ENCODE measurements around the gene SCAMP5. TPM values are rescaled to one million over a fixed set of nuclear protein-coding genes. Genes with fewer than 3 reads are reported as not detected.
A peak's percentile ranks its signal among the peaks of the same experiment; 100 is the strongest.

SCAMP5 gene, protein sequence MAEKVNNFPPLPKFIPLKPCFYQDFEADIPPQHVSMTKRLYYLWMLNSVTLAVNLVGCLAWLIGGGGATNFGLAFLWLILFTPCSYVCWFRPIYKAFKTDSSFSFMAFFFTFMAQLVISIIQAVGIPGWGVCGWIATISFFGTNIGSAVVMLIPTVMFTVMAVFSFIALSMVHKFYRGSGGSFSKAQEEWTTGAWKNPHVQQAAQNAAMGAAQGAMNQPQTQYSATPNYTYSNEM
- 16.4 and 24.9 TPM in 2 replicates for total RNA-seq (ENCODE audit: low replicate concordance)

DNA sequence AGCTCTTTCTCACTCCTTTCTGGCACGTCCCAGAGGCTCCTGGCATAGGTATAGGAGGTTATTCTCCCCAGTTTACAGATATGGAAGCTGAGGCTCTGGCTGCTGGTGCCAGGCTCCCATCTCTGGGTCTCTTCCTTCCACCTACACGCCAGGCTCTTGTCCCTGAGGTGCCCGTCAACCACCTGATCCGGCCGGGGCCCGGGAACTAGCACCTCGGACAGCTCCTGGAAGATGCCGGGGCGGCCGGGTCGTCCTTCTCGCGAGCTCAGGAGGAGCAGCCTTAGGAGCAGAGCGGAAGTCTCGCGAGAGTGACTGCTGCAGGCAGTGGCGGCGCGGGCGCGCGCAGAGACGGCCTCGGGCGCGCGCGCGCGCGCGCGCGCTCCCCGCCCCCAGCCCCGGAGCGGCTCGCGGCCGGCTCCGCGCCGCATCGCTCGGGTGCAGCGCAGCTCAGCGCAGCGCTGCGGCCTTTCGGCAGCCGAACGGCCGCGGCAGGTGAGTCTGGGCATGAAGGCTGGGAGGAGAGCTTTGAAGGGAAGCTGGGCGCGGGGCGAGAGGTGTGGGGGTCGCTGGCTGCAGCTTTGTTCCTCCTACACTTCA is at the start of gene SCAMP5:
SCAMP5 (plus strand) TSS at position 382 of the 597 bp plus-strand sequence. CDS start 16,277 bp downstream, outside the sequence.
- no peak within 1 kb of the TSS for H3K27ac ChIP-seq
- H3K9me3 Mint-ChIP-seq, result no peaks in the 10 kb centered on the region
- DNase-seq (ENCODE audit: low spot score), result peak; percentile 100
- H3K4me2 ChIP-seq, result peak within 1 kb of the TSS; percentile 88
- H3F3A ChIP-seq (ENCODE audit: low read depth), result no peaks in the 10 kb centered on the region
- H3K27me3 Mint-ChIP-seq (ENCODE audit: insufficient read depth, low read depth), result peaks cover 30% of the 10 kb centered on the region
- peaks cover 7% of the 10 kb centered on the region for H3K4me1 Mint-ChIP-seq
- H2AFZ ChIP-seq (replicated peaks), result peak within 1 kb of the TSS; percentile 100
- peaks cover 19% of the 10 kb centered on the region for H4K20me1 ChIP-seq (ENCODE audit: low read depth)
- no peaks in the 10 kb centered on the region for H3K36me3 ChIP-seq
- peak within 1 kb of the TSS; percentile 85 for H3K4me3 Mint-ChIP-seq
- peaks cover 14% of the 10 kb centered on the region for H3K79me2 ChIP-seq (ENCODE audit: low read depth)
- peaks cover 9% of the 10 kb centered on the region for H3K36me3 Mint-ChIP-seq
- H3K27me3 ChIP-seq, result peaks cover 36% of the 10 kb centered on the region
- no peak within 1 kb of the TSS for H3K27ac Mint-ChIP-seq
- peaks cover 6% of the 10 kb centered on the region for H3K4me1 ChIP-seq
- peak within 1 kb of the TSS; percentile 99 for H3K4me3 ChIP-seq
- H3K9ac ChIP-seq, result peak within 1 kb of the TSS; percentile 22
- no peak for TF ChIP-seq EZH2phosphoT487 (IDR thresholded peaks at IDR 0.05)
- TF ChIP-seq EZH2 (IDR thresholded peaks at IDR 0.05), result peak; percentile 41
- no peaks in the 10 kb centered on the region for H3K9me3 ChIP-seq (ENCODE audit: low read depth)

DNA sequence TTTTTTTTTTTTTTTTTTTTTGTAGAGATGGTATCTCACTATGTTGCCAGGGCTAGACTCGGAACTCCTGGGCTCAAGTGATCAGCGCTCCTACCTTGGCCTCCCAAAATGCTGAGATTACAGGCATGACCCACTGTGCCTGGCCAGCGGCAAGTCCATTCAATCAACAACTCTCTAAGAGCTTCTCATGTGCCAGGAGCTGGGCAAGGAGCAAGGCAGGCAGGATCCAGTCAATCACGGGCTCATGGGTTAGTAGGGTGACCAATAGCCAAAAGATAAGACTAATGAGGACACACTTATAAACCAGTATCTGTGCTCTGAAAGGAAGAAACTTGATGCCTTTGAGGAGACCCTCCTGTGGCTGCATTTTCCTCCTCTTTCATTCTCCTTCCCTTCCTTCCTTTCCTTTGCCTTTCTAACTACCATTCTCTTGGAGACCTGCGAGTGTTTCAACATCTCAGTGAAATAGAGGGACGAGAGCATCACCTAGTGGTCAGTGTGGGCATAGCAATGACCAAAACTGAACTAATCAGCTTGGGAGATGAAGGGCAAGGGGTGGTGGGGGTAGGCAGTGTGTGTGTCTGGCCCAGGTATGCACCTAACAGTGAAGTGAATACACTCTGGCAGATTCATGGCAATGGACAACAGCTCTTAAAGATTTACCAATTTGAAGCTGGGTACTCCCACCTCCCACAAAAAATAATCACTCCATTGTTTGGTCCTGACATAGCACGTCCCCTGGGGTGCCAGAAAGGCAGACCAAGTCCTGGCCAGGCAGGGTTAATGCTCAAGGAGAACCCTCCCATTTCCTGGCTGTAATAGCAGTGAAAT is 45.1 kb upstream of the SCAMP5 start:
- H3K36me3 Mint-ChIP-seq, result no peaks in the 10 kb centered on the region
- Histone ChIP-seq H2AFZ (replicated peaks) (peak overlapping the region; percentile 36), H3K4me2 (no peak overlapping the region), H3K9me3 (ENCODE audit: low read depth) (no peaks in the 10 kb centered on the region), H3K36me3 (no peaks in the 10 kb centered on the region), H3K4me1 (peaks cover 10% of the 10 kb centered on the region), H4K20me1 (ENCODE audit: low read depth) (peaks cover 2% of the 10 kb centered on the region), H3K27me3 (peaks cover 8% of the 10 kb centered on the region), H3K9ac (no peak overlapping the region), H3K27ac (no peak overlapping the region), H3K4me3 (no peak overlapping the region), H3K79me2 (ENCODE audit: low read depth) (no peaks in the 10 kb centered on the region), H3F3A (ENCODE audit: low read depth) (peaks cover 10% of the 10 kb centered on the region)
- peak; percentile 81 for DNase-seq (ENCODE audit: low spot score)
- H3K27ac Mint-ChIP-seq, result peak overlapping the region; percentile 3
- peaks cover 18% of the 10 kb centered on the region for H3K4me1 Mint-ChIP-seq
- peak overlapping the region; percentile 1 for H3K4me3 Mint-ChIP-seq
- H3K27me3 Mint-ChIP-seq (ENCODE audit: insufficient read depth, low read depth), result peaks cover 4% of the 10 kb centered on the region
- H3K9me3 Mint-ChIP-seq, result no peaks in the 10 kb centered on the region
- TF ChIP-seq EZH2 (IDR thresholded peaks at IDR 0.05), result no peak
- peak; percentile 99 for TF ChIP-seq CTCF (IDR thresholded peaks at IDR 0.05)

DNA sequence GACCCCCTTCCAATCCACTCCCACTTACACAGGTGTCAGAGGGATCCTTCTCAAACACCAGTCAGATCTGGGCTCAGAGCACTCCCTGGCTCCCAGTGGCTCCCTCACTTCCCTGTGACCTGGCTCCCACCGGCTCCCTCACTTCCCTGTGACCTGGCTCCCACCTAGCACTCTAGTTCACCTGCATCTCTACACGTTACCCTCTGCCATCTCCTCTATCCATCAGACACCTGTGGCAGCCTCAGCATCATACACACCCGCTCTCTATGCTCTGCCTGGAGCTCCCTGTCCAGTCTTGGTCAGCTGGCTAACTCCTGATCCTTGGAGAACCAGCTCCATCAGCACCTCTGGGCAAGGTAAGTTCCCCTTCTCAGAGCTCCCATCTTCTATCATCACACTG is 44.4 kb upstream of the SCAMP5 start:
- Mint-ChIP-seq H3K4me3 (no peak overlapping the region), H3K27me3 (ENCODE audit: insufficient read depth, low read depth) (peaks cover 10% of the 10 kb centered on the region), H3K9me3 (no peaks in the 10 kb centered on the region), H3K4me1 (peaks cover 21% of the 10 kb centered on the region), H3K27ac (no peak overlapping the region), H3K36me3 (no peaks in the 10 kb centered on the region)
- peaks cover 17% of the 10 kb centered on the region for H3K4me1 ChIP-seq
- H3K27ac ChIP-seq, result no peak overlapping the region
- peaks cover 4% of the 10 kb centered on the region for H4K20me1 ChIP-seq (ENCODE audit: low read depth)
- no peaks in the 10 kb centered on the region for H3K79me2 ChIP-seq (ENCODE audit: low read depth)
- peaks cover 15% of the 10 kb centered on the region for H3K27me3 ChIP-seq
- H3F3A ChIP-seq (ENCODE audit: low read depth), result peaks cover 13% of the 10 kb centered on the region
- no peaks in the 10 kb centered on the region for H3K9me3 ChIP-seq (ENCODE audit: low read depth)
- H3K4me2 ChIP-seq, result no peak overlapping the region
- no peak for DNase-seq (ENCODE audit: low spot score)
- H3K36me3 ChIP-seq, result no peaks in the 10 kb centered on the region
- H3K4me3 ChIP-seq, result no peak overlapping the region
- no peak overlapping the region for H2AFZ ChIP-seq (replicated peaks)
- no peak overlapping the region for H3K9ac ChIP-seq
- TF ChIP-seq EZH2 (IDR thresholded peaks at IDR 0.05) (no peak), CTCF (IDR thresholded peaks at IDR 0.05) (no peak)
